Renal cortex interstitium (tissue), 11 donors: ENCODE results near the gene RPL39L. TPM values are rescaled to one million over a fixed set of nuclear protein-coding genes. Genes with fewer than 3 reads are reported as not detected.

Experiments
- DNase-seq, 11 donors: peaks; one replicate each; pipeline ENCODE4 v3.0.0-alpha.2; 2013; ENCODE audit warnings: low read depth in 9 of 11, low spot score in 4 of 11; ENCODE audit errors: extremely low read depth in 1 of 11
- polyA plus RNA-seq, 3 donors: library from polyadenylated mRNA; unstranded; fragments of 120-200 nt; gene quantifications; one replicate each; pipeline ENCODE4 v1.2.1, GENCODE V29; 2013; ENCODE audit not compliant: insufficient read length in 3 of 3

Gene RPL39L
- polyA plus RNA-seq, 3 donors: 15.7 to 19.5 (median 17.8) TPM

DNA sequence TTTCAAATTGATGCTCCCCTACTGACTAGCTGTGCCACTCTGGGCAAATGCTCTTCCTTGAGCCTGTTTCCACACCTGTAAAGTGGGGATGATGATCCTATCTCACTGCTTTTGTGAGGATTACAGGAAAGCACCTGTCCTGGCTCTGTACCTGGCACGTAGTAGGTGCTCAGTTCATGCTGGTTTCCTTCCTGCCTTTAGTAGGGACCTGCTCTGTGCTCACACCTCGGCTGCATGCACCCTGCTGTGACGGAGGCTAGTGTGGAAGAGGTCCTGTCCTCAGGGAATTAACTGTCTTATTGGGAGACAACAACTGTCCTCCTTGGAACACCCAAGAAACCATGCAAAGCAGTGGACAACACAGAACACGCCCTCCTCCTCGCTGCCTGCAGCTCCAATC, 61.8 kb downstream of the RPL39L start:
- no peak for DNase-seq

DNA sequence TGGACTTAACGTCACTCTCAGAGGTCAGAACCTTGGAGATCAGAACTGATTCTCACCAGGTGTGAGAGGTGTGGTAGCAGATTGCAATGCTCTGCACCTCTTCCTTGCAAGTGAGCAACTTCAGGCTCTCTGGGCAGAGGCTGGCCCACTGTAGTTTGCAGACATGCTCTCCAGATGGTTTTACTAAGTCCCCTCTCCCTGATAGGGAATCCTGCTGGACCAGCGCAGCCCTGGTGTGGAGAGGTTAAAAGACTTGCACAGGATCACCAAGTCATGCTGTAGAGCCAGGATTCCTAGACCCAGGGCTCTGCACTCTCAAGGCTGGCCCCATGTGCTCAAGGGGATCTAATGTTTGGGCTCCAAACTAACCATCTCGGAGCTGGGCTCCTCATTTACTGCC, 62.2 kb downstream of the RPL39L start:
- no peak for DNase-seq

DNA sequence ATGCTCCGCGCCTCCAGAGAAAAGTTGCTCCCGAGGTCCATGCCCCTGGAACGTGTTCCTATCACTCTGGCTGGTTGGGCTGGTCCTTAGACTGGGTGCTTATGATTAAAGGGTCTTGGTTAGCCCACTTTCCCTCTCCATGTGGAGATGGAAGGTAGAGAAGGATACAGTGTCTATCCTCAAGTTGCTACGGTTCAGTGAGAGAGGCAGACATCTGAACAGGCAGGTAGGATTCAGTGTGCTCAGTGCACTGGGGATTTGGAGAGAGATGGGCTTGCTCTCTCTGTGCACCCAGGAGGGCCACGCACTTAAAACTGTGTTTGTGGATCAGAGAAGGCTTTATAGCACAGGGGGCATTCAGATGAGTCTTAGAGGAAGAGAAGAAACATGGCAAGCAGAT, 63.0 kb downstream of the RPL39L start:
- no peak for DNase-seq

DNA sequence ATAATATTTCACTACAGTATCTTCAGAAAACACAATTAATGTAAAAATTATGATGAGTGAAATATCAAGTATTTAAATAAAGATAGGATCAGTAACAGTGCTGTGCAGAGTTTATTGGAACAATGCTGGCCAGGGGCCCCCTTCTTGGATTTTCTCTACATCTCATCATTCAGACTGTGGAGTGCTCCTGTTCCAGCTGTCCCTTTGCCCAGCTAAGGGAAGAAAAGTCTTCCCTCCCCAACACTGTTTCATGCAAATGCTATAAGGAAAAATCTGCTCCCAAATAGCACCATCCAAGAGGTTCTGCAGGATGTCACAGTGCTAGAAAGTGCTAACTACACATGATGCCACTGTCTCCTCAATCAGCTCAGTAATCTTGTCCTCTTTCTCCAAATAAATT, 64.5 kb downstream of the RPL39L start:
- no peak for DNase-seq

DNA sequence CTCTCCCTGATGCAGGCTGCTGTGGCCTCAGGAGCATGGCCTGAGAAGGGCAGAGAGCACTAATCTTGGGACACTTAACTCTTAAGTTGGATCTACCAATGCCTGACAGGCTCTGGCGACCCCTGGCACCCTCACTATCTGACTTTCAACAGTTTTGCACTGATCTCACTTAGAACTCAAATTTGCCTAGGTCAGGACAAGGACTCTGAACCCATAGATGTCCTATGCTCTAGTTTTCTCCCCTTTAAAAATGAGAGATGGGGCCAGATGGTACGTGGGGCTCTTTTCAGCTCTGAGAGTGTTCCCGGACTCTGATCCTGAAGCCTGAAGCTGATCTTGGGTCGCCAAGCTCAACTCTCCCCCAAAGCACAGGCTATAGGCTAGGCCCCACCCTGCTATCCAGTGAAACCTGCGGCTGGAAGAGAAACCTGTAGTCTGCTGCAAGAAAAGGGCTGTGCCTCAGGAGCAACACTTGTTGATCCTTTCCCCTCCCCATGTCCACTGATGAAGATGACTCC, 65.7 kb downstream of the RPL39L start:
- no peak for DNase-seq

DNA sequence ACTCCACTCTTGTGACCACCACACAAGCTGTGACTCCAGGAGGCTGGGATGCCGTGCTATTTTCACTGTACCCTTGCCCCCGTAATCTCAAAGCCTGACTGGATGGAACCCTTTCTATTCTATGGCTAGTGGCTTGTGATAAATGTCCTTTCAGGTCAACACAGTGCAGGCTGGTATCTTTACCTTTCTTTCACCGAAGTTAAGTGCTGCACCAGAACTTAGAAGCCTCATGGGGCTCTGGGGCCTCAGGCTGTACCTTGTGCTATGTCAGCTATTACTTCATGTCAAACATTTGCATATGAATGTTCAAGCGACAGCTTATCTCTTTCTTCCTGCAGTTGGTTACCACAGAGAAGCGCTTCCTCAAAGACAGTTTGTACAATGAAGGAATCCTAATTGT, 66.8 kb downstream of the RPL39L start:
- DNase-seq: no peak

DNA sequence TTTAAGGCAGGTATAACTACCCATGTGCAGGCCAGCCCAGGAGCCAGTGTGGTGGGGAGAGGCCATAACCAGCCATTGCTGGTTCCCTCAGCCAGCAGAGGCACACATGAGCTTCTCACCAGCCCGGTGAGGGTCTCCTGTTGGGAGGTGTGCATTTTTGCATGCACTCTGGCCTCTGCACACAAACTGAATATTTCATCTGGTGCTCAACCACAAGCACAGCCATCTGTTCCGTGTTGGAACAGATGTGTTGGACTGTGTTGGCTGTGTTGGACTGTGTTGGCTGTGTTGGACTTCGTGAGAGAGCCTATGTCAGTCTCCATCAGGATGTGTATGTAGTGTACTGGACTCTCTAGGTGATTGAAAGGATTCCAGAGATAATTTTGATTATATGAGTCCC, 67.2 kb downstream of the RPL39L start:
- no peak for DNase-seq

Other genes with a start within 250 kb of the RPL39L start
- gene ST6GAL1, start 209.0 kb downstream of the RPL39L start, polyA plus RNA-seq: 100 to 1,000 TPM in 1 of 3 donors, 10 to 100 TPM in 2; 63.1 to 125 (median 86.6) TPM
- gene RTP1, start 58.0 kb upstream of the RPL39L start, polyA plus RNA-seq: not detected
- gene MASP1, start 152.2 kb upstream of the RPL39L start, polyA plus RNA-seq: 10 to 100 TPM in 1 of 3 donors, 1 to 10 TPM in 2; 9.7 to 10.4 (median 9.9) TPM
- under 1 TPM; 0.65 to 0.68 (median 0.67) TPM for gene RTP4, start 228.9 kb upstream of the RPL39L start, polyA plus RNA-seq